HG03439 (cell line): ENCODE results near the gene ELAVL1.
"Not testable (repeated sequence)": the region's sequence is repeated elsewhere in the genome, so short reads cannot be mapped to it uniquely, and the experiment has no call there.

ENCODE experiments used
- ATAC-seq: cut with Tn5 transposase; IDR thresholded peaks from one replicate; pipeline ENCODE4 v1.9.1; 2021; ENCODE audit warnings: mild to moderate bottlenecking, moderate library complexity; ENCODE audit not compliant: unreplicated experiment

The ELAVL1 gene

DNA sequence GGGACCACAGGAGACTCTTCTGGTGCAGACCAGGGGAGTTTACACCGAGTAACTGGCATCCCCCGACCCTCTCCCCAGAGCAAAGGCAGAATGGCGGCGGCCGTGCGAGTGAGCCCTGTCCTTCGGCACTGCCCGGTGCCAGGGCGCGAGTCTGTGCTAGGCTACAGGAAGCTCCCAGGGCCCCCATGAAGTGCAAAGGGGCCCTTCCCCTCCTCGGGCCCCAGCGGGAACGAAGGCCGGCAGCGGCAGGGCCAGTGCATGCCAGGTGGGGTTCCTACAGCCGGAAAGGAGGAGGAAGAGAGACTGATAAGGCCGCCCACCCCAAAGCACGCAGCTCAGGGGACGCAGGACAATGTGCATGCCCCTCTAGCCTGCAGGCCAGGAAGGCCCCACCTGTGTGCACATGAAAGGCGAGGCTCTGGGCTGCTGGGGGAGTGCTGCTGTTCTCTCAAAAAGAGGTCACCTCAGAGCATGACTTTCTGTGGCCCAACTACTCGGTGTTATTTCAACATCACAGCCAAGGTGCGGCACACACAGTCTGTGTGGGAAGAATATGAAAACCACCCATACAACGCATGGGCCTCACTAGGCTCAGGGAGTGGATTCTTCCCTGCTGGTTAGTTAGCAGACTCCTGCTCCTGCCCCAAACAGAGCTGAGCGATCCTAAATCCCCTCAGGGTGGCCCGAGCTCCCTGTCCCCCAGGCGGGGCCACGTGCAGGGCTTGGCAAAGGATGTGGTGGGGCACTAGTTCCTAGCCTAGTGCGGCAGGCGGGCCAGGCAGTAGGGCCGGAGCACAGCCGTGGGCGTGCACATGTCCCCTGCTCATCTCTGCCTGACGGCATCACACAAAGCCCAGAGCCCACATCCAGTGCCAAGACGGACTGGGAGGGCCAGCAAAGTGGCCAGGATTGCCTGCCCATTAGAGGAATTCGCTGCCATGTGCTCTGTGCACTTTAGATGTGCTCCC lies 33.6 kb downstream of the ELAVL1 start:
- ATAC-seq: no peak

DNA sequence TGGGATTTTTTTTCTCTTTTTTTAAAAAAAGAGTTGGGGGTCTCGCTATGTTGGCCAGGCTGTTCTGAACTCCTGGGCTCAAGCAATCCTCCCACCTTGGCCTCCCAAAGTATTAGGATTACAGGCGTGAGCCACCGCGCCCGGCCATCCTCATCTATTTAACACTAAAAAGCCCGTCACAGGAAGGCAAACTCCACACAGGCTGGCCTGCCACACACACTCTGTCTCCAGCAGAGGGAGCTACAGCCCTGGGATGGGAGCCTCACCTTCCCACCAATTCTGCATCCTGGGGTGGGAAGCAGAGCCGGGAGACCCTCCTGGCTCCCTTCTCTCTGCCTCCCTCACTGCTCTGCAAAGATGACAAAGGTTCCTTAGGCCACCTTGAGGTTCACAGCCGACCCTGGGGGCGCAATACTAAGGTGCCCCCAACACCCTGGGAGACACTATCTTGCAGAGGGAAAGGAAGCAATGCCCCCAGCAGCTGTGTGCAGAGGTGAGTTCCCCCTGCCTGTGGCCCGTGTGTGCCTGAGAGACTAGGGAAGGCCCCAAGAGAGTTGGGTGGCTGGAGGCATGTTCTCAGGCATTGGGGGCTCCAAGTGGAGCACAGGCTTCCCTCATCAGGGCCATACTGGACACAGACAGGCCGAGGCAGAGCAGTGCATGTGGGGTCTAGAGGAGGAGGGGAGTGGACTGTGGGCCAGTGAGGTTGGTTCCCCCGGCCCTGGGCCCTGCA lies 34.6 kb downstream of the ELAVL1 start:
- no peak for ATAC-seq

DNA sequence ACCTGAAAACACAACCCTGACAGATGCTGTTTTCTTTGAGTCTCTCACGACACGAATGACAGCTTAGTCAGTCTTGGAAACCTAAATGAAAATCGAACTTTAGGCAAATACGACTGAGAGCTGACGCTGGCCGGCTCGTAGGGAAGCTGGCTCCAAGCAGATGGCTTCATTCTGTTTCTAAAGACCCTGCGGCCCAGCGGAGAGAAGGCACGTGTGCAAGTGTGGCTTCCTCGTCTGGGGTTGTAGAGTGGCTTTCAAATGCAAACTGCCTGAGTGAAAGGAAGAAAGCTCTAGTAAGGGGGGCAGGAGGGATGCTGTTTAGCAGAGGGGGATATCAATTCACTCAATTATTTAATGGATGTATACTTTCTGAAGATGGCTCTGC lies 35.9 kb downstream of the ELAVL1 start:
- ATAC-seq: no peak

DNA sequence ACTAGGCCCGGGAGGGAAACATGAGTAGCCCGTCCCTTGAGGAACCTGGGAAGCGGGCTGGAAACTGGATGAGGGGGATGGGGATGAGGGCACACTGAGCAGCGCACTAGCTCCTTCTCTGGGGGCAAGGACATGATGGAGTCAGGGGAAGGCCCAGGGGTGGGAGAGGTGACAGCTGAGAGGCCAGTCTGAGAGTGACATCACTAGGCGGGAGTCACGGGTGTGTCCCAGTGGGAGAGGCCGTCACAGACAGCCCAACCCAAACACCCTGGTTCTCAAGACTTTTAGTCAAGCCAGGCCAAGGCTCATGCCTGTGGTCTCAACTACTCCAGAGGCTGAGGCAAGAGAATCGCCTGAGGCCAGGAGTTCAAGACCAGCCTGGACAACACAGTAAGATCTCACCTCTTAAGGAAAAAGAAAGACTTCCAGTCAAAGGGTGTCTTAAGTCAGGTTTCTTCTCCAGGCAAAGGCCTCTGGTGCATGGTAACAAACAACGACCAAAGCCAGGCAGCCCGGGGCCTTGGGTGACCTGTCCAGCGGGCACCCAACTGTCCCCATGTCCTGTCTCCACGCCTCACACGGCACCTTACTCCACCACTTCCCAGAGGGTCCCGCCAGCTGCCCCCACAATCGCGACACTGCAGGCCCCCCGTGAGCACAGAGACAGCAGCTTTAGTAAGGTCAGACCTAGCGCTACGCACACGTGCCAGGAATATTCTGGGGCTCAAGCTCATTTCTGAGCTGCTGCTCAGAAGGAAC lies 36.5 kb downstream of the ELAVL1 start:
- no peak for ATAC-seq

DNA sequence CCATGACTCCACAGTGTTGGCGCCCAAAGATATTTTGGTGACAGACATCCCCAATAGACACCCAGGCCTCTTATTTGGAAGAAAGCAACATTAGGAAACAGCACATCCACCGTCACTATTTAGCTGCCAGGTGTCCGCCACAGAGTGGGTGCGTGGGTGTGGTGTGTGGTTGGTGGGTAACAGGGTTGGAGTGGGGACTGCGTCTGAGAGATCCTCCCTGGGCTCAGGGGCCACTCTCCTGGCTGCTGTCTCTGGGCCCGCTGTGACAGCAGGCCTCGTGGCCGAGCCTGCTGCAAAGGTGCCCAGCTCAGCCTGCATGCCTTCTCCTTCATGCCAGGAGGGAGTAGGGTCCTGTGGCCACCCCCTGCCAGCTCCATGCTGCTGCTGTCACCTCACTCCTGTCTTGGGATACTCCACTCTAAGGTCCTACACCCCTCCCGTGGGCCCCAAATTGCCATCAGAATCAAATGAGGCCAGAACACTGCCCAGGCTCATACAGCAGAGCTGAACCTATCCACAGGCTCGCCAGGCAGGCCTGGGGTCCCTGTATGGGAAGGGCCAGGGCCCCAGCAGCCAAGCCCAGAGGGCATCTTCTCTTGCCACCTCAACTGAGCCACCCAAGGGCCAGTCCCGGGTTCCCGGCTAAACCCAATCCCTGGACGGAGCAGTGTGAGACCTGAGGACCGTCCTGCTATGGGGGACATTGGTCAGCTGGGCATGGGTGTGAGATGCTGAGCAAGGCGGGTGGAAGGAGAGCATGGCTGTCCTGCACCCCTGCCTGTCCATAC lies 37.2 kb downstream of the ELAVL1 start:
- ATAC-seq: no peak

DNA sequence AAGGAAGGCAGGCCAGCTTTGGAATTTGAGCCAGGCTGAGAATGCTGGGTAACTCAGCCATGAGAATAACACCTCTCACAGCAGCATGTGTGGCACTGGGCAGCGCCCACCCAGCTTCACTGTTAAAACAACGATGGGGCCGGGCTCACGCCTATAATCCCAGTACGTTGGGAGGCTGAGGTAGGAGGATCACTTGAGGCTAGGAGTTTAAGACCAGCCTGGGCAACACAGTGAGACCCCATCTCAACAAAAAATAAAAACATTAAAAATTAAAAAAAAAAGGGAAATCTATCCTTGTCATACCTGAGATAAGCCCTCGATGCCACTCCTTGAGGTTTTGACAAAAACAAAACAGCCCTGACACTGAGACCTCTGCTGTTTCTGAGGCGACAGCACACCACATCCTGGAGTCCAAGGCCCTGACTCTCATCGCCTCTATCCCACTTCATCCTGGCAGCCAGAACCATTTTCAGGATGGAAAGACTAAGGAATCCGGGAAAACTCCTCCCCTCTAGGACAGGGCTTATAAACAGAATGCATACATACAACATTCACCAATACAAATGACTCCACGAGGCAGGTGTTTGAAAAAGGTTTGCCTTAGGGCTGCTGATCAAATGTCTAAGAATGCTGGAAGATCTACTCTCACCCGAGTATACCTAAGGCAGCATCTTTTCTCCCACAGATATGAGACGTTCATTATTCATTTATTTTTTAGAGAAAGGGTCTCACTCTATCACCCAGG lies 39.3 kb downstream of the ELAVL1 start:
- ATAC-seq: no peak

DNA sequence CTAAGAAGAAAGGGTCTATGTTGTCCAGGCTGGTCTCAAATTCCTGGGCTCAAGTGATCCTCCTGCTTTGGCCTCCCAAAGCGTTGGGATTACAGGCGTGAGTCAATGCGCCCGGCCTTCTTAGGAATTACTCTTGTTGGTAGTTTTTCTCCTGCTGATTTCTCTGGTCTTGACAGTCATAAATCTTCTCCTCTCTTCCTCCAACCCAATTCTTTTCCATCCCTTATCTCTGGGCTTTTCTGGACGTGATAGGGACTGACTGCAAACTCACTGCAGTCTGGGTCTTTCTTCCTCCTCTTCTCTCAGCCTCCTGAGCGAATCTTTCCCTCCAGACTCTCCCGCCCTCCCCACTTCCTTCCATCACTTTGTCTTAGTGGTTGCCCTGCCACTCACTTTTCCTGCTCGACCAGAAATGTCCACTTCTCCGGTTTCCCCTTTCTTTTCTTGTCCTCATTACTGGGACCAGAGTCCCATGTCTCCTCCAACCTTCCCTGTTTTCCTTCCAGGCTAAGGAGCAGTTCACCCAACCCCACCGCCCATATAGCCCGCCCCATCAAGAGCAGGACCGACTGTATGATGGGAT lies 40.1 kb downstream of the ELAVL1 start:
- ATAC-seq: no peak

DNA sequence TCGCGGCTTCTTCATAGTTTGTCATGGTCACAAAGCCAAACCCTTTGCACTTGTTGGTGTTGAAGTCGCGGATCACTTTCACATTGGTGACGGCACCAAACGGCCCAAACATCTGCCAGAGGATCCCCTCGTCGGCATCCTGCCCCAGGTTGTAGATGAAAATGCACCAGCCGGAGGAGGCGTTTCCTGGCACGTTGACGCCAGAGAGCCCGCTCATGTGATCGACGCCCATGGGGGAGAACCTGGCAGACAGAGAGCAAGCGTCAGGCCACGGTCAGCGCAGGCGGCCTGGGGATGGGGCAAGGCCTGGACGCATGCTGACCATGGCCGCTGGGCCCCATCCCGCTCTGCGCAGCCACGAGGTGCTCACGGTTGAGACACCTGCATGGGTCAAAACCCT lies 41.9 kb downstream of the ELAVL1 start:
- ATAC-seq: no peak

DNA sequence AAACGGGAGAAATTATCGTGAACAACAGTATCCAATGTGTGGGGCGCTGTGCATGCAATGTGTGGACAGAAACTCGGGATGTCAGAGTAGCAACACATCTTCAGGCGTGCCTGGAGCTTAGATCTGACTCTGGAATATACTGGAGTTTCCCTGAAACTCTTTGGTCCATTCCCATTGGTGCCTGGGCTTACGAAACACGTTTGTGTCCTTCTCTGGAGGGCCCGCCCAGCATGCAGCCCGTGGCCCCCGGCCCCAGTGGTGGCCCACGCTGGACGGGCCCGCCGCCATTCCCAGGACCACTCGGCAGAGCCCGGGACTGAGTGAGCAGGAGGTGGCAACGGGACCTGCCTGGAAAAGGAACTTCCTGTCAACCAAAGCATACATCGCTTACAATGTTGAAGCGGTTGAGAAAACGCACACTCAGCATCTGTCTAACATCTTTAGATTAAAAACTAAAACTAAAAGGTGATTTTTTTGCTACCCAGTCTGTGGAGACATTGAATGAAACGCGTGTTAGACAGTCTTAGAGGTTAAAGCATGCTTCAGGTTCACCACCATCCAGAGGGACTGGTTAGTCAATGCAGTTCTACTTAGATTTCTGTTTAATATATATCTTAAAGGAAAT lies 42.7 kb downstream of the ELAVL1 start:
- ATAC-seq: no peak

DNA sequence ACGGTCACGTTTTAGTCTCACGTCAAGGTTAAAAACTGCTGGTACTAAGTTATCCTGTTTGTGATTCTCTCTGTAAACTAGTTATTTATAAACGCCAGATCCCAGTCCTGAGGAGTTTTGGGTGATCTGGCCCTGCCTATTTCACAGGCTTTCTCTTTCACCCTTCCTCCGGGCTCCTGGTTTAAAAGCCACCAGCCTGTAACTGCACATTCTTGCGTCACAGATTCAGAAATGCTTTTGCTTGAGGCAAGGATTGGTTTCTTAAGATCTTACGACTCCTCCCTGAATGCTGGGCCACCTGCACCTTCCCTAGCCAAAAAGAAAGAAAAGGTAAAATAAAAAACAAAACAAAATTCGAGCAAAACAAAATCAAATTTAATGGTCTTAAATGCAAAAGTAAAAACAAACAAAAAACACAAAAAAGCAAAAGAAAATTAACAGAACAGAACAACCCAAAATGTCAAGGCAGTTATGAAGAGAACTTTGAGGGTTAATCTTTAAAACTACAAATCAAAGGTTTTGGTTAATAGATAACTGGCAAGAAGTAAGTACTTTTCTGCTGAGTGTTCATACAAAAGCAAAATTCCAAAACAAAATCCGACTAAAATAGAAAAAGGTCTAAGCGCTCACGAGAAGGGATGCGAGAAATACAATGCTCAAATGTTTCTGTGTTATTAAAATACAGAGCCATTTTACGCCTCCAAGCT lies 43.4 kb downstream of the ELAVL1 start:
- no peak for ATAC-seq

DNA sequence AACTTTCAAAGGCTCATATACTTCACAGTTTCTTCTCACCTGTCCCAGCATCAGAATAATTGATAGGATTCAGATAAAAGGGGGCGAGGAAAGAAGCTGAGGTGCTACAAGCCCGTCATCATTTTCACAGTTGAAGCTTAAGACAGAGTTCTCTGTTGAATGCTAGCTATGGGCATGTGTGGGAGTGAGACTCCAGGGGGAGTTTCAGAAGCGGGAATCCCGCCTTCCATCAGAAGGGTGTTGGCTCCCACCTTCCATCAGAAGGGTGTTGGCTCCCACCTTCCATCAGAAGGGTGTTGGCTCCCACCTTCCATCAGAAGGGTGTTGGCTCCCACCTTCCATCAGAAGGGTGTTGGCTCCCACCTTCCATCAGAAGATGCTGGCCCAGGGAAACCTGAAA lies 44.4 kb downstream of the ELAVL1 start:
- ATAC-seq: not testable (repeated sequence)

DNA sequence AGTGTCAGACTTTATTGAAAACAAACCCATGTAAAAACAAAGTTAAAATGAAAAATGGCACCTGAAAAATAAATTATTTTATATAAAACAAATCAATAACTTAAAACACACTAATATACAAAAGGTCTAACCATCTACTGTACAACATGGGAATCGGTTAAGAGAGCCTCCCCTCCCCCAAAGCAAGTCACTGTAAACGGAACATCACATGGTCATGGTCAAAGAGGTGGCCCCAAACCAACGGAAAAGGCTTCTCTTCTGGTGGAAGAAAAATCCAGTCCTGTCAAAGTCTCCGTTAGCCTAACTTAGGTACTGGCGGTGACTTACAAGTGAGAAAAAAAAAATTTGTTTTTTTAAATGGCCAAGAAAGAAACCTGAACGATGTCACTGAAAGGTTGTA lies 46.2 kb downstream of the ELAVL1 start:
- ATAC-seq: no peak

DNA sequence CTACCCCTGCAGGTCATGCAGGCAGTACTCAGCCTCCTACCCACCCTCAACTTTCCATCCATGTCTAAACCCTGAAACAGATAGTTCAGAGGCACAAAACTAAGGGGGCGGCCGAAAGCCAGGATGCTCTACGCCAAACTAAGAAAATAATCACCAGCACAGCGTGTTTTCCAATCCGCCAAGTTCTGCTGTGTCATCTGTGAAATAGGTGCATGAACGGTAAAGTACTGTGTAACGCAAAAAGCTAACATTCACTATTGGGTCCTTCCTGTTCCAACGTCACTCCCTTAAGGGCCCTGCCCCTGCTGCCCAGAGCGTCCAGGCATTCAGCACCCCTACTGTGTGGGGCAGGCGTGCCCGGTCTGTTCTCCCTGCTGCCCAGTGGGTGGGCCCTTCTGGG lies 49.7 kb downstream of the ELAVL1 start:
- ATAC-seq: no peak

DNA sequence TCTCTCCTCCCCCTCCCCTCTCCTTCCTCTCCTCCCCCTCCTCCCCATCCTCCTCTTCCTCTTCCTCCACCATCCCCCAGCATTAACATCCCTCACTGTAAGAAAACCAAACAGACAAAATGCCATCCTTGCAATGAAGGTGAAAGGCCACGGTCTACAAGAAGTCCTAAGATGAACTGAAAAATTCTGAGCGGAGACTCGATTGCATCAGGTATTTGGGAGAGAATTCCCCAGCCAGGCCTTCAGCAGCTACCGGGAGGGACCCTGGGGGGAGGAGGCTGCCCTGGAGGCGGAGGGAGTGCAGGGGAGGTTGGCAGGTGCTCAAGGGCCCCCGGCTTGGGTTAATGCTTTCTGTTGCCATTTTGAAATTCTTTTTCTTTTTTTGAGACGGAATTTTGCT lies 51.9 kb downstream of the ELAVL1 start:
- no peak for ATAC-seq

DNA sequence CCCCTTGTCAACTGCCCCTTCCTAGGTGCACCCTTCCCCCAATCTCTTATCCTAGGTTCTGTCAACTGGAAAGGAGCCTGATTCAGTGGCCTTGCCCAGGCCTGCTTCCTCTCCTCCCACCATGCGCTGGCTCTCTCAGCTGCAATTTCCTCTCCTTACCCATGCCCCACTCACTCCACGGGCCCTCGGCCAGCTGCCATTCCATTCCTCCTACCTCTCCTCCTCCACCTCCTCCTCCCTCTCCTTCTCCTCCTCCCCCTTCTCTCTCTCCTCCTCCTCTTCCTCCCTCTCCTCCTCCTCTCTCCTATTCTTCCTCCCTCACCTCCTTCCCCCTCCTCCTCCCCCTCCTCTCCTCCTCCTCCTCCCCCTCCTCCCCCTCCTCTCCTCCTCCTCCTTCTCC lies 52.4 kb downstream of the ELAVL1 start:
- no peak for ATAC-seq

DNA sequence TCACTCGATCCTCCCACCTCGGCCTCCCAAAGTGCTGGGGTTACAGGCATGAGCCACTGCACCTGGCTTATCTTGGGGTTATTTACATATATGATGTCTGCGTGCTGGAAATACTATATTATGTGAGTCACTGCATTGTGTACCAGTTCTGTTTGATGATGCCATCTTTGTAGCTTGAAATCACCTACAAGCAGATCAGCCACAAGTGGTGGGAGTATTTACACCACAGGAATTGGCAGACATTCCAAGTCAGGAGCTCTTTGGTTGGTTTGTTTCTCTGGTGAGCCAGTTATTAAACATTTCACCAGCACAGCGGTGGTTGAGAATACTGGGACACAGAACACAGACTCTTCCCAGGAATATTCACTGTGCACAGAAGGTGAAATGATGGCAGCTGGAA lies 57.5 kb downstream of the ELAVL1 start:
- no peak for ATAC-seq

DNA sequence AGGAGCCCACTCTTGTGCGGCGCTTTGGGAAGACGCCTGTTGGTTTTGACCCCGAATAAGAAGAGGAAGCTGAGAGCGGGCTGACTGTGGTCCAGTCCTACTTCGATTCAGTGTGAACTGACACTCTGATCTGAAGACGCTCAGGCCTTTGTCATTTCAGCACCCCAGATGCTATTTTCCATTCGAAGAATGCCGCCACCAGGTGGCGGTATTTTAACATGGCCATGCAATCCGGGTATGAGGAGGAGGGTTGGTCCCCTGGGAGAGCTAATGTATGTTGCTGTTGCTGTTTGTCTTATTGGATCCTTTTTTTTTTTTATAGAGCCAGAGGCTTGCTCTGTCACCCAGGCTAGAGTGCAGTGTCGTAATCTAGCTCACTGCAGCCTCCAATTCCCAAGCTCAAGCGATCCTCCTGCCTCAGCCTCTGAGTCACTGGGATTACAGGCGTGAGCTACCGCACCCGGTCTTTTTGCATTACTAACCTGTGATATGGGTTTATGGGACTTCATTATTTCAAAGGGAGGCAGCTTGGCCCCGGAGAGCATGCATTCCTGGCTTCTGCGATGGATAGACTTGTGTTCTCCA lies 61.2 kb downstream of the ELAVL1 start:
- peak; percentile 31 for ATAC-seq
